NCI-H1436 (cell line): ENCODE measurements around the gene INHBC.

Experiments
- DNase-seq: peaks from one replicate; lab custom pipeline; 2025; lab: John Stamatoyannopoulos, UW

The INHBC gene

DNA sequence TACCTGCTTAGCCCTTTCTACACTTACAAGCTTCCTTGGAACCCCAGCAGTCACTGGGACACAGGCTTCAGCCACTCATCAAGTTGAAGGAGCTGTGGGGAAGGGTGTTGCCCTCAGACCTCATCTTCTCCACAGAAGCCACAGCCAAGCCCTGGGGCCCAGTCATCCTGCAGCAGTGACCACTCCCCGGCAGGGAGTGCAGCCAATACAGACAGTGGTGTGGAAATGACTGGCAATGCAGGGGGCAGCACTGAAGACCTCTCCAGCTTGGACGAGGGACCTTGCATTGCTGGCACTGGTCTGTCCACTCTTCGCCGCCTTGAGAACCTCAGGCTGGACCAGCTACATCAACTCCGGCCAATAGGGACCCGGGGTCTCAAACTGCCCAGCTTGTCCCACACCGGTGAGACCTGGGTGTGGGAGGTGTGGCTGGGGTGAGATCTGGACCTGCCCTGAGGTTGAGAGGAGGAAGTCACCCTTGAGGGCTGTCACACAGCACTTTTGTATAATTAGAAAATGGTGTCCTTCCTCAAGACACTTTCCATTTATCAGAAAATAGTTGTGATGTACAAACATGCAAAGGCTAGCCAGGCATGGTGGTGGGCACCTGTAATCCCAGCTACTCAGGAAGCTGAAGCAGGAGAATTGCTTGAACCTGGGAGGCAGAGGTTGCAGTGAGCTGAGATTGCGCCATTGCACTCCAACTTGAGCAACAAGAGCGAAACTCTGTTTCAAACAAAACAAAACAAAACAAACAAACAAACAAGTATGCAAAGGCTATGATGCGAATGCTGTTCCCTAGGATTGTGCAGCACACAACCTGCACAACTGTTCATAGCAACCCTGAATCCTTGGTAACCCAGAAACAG is 34.9 kb downstream of the INHBC start:
- no peak for DNase-seq

DNA sequence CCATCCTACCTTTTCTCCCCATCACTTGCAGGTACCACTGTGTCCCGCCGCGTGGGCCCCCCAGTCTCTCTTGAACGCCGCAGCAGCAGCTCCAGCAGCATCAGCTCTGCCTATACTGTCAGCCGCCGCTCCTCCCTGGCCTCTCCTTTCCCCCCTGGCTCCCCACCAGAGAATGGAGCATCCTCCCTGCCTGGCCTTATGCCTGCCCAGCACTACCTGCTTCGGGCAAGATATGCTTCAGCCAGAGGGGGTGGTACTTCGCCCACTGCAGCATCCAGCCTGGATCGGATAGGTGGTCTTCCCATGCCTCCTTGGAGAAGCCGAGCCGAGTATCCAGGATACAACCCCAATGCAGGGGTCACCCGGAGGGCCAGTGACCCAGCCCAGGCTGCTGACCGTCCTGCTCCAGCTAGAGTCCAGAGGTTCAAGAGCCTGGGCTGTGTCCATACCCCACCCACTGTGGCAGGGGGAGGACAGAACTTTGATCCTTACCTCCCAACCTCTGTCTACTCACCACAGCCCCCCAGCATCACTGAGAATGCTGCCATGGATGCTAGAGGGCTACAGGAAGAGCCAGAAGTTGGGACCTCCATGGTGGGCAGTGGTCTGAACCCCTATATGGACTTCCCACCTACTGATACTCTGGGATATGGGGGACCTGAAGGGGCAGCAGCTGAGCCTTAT is 35.8 kb downstream of the INHBC start:
- DNase-seq = no peak

DNA sequence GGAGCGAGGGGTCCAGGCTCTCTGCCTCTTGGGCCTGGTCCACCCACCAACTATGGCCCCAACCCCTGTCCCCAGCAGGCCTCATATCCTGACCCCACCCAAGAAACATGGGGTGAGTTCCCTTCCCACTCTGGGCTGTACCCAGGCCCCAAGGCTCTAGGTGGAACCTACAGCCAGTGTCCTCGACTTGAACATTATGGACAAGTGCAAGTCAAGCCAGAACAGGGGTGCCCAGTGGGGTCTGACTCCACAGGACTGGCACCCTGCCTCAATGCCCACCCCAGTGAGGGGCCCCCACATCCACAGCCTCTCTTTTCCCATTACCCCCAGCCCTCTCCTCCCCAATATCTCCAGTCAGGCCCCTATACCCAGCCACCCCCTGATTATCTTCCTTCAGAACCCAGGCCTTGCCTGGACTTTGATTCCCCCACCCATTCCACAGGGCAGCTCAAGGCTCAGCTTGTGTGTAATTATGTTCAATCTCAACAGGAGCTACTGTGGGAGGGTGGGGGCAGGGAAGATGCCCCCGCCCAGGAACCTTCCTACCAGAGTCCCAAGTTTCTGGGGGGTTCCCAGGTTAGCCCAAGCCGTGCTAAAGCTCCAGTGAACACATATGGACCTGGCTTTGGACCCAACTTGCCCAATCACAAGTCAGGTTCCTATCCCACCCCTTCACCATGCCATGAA is 36.5 kb downstream of the INHBC start:
- no peak for DNase-seq

DNA sequence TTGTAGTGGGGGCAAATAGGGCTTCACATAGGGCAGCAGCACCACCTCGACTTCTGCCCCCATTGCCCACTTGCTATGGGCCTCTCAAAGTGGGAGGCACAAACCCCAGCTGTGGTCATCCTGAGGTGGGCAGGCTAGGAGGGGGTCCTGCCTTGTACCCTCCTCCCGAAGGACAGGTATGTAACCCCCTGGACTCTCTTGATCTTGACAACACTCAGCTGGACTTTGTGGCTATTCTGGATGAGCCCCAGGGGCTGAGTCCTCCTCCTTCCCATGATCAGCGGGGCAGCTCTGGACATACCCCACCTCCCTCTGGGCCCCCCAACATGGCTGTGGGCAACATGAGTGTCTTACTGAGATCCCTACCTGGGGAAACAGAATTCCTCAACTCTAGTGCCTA is 37.1 kb downstream of the INHBC start:
- no peak for DNase-seq

DNA sequence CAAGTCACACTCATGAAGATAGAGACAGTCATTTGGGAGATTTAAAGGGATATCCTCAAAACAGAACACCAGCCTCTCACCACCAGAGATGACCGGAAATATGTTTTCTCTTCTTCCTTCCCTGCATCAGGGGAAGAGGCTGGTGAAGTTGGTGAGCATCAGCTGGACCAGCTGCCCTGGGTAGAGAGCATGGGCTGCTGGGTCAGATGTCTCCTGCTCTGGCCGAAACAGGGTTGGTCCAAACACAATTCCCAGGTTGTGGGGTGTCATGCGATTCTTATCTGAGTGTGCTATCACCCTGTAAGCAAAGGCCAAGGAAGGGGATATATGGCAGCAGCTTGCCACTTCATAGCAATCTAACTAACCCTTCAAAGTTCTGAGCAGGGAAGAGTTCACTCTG is 37.8 kb downstream of the INHBC start:
- DNase-seq = no peak

DNA sequence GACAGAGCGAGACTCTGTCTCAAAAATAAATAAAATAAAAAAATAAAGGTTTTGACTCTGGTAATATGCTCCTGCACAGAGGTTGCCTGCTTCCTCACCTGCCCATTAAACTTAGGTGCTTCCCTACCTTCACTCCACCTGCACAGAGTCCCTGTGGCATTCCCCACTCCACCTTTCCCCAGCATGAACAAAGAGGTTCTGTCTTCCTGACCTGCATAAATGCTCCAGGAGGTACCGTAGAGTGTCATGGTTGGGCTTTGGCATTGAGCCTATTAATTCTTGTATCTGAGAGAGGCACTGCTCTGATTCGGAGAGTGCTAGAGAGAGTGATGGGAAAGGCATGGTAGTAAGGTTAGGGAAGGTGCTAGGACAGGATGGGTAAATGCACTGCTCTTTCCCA is 38.8 kb downstream of the INHBC start:
- DNase-seq = no peak

DNA sequence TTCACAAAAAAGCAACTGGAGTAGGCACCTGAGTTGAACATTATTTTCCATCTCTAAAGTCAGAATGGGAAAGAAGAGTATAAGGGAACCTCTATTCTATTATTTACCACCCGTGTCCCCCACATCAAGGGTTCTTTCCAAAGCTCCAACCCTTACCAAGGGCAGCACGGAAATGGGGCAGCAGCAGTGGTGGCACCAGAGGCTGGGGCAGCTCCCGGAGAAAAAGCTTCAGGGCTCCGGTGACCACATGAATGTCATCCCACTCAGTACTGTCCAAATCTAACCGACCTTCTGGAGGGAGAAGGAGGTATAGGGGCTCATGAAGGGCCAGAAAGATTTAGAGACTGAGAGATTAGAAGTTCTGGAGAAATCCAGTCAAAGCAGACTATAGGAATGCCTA is 39.3 kb downstream of the INHBC start:
- DNase-seq = no peak

DNA sequence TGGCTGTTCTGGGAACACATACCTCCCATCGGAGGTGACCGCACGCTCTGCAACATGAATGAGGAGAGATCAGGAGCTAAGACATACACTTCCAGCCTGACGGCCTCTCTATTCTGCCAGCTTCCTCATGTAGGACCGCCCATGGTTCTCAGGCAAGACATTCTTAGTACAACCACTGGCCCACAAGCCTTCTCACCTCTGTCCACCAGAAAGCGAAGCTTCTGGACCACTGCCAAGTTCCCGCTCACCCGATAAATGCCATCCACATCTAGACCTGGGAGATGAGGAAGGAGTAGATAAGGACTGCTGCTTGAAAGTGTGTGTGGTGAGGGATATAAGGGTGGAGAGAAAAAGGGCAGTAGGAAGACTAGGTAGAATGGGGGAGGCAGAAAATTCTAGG is 39.8 kb downstream of the INHBC start:
- no peak for DNase-seq

DNA sequence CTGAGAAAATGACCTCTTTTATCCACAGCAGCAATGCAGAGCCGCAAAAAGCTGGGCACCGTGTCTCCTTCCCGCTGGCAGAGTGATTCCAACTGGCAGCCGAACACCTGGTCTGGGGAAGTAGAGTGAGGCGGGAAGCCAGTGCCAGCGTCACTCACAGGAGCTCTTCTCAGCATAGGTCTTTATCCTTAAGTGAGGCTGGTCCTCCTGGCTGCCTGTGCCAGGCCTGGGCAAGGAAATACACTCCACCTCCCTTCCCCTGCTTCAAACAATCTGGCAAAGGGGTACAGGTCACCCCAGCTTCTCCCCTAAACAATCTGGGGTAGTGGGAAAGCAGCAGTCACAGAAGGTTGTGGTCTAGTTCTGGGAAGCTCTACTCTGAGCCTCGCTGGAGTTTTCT is 40.3 kb downstream of the INHBC start:
- DNase-seq = no peak

DNA sequence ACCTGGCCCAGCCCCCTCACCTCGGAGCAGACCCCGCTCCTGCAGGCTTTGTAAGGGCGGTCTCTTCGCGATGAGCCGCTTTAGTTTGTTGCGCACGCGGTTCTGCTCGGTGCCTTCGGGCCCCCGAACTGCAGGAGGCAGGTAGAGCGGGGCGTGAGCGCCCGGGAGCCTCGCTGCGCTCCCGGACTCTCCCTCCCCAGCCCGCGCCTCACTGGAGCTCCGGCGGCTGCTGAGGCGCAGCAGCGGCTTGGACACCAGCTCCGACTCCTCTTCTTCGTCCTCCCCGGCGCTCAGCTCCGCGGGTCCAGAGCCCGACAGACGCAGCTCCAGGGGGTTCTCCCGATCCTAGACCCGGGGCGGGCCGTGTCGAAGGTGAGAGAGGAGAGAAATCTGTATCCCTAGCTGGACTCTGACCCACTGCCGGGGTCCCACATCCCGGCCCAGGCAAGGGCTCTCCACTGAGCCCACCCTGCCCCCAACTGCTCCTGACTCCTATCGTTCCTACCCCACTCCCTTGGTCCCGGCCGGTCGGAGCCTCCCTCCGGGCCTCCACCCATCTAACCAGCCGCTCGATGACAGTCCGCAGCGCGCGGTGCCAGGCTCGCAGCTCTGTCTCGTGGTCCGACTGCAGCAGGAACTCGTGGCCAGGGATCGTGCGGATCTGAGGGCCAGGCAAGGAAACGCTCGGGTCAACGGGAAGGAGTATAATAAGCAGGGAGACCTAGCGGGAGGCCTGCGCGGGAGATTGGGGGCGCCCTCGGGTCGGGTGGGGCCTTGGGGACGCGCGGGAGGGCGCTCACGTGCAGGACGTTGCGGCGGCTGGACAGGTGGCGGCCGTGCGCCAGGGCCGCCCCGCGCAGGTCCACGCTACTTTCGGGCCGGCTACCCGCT is 40.9 kb downstream of the INHBC start:
- no peak for DNase-seq

DNA sequence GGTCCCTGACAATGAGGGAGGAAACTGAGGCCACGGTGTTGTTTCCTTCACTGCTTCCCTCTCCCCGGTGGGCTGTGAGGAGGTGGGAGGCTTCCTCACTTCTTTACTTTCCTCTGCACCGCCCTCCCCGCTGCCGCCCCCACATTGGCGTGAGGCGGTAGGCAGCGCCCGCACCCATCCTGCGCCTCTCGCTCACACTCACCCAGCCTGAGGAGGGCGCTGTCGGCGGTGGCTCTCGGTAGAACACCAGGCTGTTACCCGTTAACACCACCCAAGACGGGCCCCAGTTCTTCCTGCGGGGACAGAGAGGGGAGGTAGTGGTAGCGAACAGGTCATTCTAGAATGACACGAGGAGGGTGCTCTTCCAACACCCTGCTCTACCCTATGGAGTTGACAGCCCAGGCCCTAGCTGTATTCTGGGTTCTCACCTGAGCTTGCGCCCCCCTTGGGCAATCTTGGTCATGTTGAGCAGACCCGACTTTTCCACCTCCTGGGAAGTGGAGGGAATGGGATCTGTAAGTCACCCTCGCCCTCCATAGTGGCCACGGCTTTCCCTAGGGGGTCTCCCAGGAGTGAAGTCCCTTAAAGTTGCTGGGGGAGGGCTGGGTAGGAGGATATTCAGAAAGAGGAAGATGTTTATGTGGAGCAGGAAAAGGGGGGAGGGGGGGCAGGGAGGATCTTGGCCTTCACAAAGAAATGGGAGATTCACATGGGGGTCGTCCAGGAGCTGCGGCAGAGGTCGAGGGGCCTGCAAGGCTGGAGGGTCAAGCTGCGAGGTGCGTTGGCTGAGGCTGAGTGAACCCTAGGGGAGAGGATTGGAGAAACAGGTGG is 41.8 kb downstream of the INHBC start:
- no peak for DNase-seq

DNA sequence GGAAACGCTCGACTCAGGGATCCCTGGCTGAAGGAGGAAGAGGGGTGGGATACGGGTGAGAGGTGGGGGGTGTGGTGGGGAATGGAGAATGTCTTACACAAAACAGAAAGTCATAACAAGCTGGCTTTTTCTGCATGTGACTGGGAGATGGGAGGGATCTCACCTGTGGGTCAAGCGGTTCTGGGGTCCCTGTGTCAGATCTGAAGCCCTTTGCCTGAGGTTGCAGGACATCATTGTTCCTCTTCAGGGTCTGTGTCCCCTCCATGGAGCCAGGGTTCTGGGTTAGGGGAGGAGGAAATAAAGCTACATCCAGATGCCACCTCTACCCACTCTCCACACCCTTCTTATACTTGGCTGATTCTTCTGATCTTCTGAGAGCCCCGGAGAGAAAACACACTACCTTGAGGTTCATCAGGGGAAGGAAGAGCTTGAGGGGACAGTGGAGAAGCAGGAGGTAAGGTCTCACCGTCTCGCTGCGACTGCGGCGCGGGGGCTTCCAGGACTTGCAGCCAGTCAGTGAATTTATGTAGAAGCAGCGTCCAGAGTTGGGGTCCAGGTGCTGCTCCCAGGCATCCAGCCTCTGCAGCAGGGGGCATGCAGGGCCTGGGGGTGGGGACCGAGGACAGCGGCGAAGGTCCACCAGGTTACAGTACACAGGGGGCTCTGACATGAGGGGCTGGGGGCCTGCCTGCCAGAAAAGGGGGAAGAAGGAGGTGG is 42.6 kb downstream of the INHBC start:
- no peak for DNase-seq

DNA sequence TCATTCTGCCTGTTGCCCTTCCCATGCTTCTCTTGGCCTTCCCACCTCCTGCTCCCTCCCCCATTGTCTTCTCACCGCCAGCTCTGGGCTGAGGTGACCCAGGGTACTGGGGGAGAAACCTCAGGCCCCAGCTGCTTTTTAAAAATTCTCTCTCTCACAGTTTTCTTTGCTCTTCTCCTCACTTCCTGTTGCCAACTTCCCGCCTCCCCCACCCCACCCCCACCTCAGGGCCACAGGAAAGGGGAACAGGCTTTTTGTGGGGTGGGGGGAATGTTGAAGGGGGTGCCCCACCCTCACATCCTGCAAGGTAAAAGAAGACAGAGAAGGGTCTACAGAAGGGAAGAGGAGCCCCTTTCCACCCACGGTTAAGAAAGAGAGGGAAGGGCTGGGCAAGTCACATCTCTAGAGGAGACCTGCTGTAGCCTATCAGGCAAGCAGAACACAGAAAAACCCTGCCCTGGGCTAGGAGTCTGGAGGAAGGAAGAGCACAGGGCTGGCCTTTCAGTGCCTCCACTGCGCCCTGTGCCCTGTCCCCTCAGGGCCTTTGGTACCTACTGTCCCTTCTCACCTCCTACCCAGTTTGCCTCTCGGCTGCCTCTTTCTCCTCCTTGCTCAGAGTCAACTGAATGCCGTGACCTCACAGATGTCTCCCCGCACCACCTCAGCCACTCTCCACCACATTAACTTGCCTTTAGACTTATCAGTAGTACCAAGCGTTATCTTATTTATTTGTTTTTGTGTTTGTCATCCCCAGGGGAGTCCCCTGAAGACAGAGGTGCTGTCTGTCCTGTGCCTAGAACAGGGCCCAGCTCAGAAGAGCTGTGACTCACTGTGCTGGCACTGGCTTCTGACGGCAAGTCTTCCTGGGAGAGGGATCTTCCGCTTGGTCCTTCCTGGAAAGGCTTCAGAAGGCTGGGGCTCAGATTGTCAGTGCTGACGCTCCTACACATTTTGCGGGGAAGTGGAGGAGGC is 43.4 kb downstream of the INHBC start:
- no peak for DNase-seq

DNA sequence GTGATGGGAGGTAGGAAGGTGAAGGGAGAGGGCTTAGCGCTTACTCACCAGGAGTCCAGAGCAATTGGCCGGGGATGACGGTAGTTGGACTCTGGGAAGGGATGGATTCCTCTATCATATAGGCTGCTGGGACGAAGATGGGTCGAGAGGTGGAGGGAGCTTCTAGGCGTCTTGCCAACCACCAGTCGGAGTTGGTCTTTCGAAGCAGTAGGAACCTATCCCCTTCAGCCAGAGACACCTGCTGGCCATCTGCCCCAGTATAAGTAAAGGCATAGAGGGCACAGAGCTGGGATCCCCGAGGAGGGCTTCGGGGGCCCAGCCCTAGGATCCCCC is 44.4 kb downstream of the INHBC start:
- DNase-seq = no peak

DNA sequence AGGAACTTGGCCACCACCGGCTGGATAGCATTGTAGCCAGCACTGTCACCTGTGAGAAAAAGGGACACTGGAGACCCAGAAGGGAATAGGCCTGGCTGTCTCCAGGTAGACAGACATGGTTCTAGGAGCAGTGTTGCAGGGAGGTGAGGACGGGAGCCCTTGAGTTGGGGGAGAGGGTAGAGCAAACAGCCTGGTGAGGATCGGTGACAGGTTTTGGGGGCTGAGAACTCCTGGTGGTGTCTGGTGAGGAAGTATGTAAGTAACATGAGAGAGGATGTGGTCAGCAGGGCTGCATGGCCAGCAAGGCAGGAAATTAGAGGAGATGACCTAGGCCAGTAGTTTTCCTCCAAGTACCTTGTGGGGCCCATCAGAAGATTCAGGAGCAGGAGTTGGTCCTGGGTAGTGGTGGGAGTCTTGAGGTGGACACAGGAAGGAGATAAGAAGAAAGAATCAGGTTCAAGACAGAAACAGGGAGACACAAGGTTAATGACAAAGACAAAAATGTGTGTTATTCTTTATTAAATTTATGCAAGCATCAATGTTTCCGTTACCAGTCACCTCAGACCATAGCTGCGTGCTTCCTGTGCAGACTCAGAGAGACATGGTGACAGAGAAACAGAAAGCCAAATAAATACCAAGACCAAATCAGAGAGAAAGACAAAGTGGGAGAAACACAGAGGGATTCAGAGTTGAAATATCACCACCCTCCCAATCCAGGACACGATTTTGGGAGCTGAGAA is 45.0 kb downstream of the INHBC start, which contains the start of gene ARHGAP9:
Gene ARHGAP9, minus strand, starts transcription at position 491 of the 740 bp plus-strand sequence. Its CDS starts 460 bp downstream, at position 31.
- no peak for DNase-seq

DNA sequence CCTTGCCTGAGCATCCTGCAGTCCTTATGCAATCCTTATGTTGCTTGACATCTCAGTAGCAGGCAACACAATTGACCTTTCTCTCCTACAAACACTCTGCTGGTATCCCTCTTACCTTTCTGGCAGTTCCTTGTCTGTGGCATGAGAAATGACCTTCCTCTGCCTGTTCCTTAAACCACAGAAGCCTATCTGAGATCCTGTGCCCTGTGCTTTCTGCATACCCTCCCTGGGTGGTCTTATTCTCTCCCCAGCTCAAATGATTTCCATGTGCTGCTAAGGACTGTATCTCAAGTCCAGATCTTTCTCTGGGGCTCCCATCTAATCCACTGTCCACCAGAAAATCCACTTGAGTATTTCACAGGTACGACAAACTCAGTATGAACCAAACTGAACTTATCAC is 47.1 kb downstream of the INHBC start:
- no peak for DNase-seq

DNA sequence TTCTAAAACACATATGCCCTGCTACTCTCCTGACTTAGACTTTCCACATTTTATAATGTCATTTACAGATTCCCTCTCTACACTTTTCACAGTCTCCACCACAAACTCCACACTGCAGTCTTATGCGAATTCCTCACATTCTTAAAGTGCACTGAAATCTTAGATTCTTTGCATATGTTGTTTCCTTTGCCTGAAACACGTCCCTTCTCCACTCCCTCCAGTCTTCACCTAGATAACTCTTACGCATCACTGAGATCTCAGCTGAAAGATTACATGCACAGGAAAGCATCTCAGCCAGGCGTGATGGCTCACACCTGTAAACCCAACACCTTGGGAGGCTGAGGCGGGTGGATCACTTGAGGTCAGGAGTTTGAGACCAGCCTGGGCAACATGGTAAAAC is 48.9 kb downstream of the INHBC start:
- no peak for DNase-seq

DNA sequence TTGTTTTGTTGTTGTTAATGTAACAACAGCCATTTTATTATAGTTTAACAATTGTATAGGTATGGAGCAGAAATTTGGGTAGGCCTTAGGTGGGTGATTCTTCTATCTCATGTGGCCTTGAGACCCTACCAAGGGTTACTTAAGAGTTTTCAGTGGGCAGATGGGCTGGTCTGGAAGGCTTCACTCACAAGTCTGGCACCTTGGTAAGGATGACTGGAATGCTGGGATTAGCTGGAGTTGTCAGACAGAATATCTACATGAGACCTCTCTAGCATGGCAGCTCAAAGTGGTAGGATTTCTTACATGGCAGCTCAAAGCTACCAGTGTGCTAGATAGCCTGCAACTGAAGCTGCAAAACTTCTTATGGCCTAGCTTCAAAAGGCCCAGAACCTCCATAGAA is 51.1 kb downstream of the INHBC start:
- DNase-seq = no peak
